Psoas muscle (tissue), 8 donors: Measurements from ENCODE around the gene CLTB. TPM values are rescaled to one million over a fixed set of nuclear protein-coding genes. Genes with fewer than 3 reads are reported as not detected.
A peak's percentile ranks its signal among the peaks of the same experiment; 100 is the strongest.

Experiments
- ATAC-seq, 4 donors: fragments of 200-7000 bp; cut with Tn5 transposase; one replicate each; pipeline ENCODE4 v1.9.1; 2020; ENCODE audit warnings: moderate library complexity in 3 of 4, mild to moderate bottlenecking in 2 of 4
- DNase-seq, 2 donors: peaks; one replicate each; pipeline ENCODE4 v3.0.0-alpha.2; 2020
- H3K27ac ChIP-seq: fragments of 200-600 bp; one replicate; pipeline ENCODE4 v1.8.0; 2022
- H3K27me3 ChIP-seq, 3 donors: fragments of 200-600 bp in 1 of 3; one replicate each; pipeline versions ENCODE4 v1.6.1 to v1.8.0; 2013 to 2022; ENCODE audit warnings: low read length in 2 of 3, mild to moderate bottlenecking in 2 of 3, moderate library complexity in 1 of 3; ENCODE audit not compliant: insufficient read depth in 3 of 3
- H3K36me3 ChIP-seq, 2 donors: fragments of 200-600 bp in 1 of 2; one replicate each; pipeline versions ENCODE4 v1.6.1 to v1.8.0; 2013 to 2022; ENCODE audit warnings: low read depth in 1 of 2, mild to moderate bottlenecking in 1 of 2, moderate library complexity in 1 of 2; ENCODE audit not compliant: insufficient read depth in 1 of 2
- H3K4me1 ChIP-seq: fragments of 200-600 bp; one replicate; pipeline ENCODE4 v1.8.0; 2022
- H3K4me3 ChIP-seq: fragments of 200-600 bp; one replicate; pipeline ENCODE4 v1.8.0; 2022; ENCODE audit warnings: mild to moderate bottlenecking
- H3K9me3 ChIP-seq: fragments of 200-600 bp; one replicate; pipeline ENCODE4 v1.8.0; 2022
- CTCF ChIP-seq: fragments of 200-600 bp; IDR thresholded peaks from one replicate; pipeline ENCODE4 v1.8.0; 2022; ENCODE audit warnings: antibody characterized with exemption
- WGBS, 3 donors: extraction: QIAGEN DNeasy Blood & Tissue Kit; methylation state at CpG; one replicate each; pipeline versions ENCODE4 v1.1.6 to v1.1.7; 2013; 5-methylcytosine and 5-hydroxymethylcytosine counted together
- intact Hi-C, 2 donors: fragments of 100-400 bp; cut with DNase I; formaldehyde crosslinking; loops; one replicate each; pipeline versions ENCODE4 v1.11.0 to v1.14.2; 2022
- polyA plus RNA-seq, 3 donors: library from polyadenylated mRNA; stranded (reverse); fragments of 200-250 nt; gene quantifications; one replicate each; pipeline ENCODE4 v1.2.3, GENCODE V29; 2013
- total RNA-seq, 4 donors: library from RNA; stranded (reverse); fragmentation: NEBNext Ultra II Directional in 2 of 4; extraction: Animal tissue kit (Norgen Biotek cat#: 25700) in 2 of 4; gene quantifications; one replicate each; pipeline versions ENCODE4 v1.2.1 to v1.2.4, GENCODE V29; 2021 to 2023
- donor health status: healthy with polysubstance abuse.
- donor health status: DM: no; HTN: no; CAD: no; lungs with moderate emphysema.
- donor health status: Bipolar disorder and iron deficiency.
- donor health status: healthy.
- donor health status: DM: yes; HTN: yes; CAD: no.
- donor health status: DM: no; HTN: no; CAD: no.
- donor health status: DM: no; HTN: no; CAD: no.
- donor health status: DM: yes; HTN: yes; CAD: no.

The CLTB gene
- total and polyA plus RNA-seq, 7 donors, result 162 to 413 (median 223) TPM

GRCh38 chr5:176356179-176356566 is 60.2 kb downstream of the CLTB start:
- no peaks in the 10 kb centered on the region for H3K9me3 ChIP-seq
- H3K36me3 ChIP-seq, result peaks cover 4 to 85% of the 10 kb centered on the region in 2 donors
- intact Hi-C loops, result no loop called here
- peaks cover 21% of the 10 kb centered on the region for H3K4me1 ChIP-seq
- 57 to 90% (median 72%) methylated on average over 3 of the region's 3 CpGs for WGBS, 3 donors
- no peak for TF ChIP-seq CTCF
- no peaks in the 10 kb centered on the region for H3K27me3 ChIP-seq
- no peak for DNase-seq
- no peak overlapping the region for H3K4me3 ChIP-seq
- ATAC-seq, result no peak
- H3K27ac ChIP-seq, result no peak overlapping the region

- H3K36me3 ChIP-seq, result peaks cover 4 to 91% of the 10 kb centered on the region in 2 donors
- no peaks in the 10 kb centered on the region for H3K9me3 ChIP-seq
- no peaks in the 10 kb centered on the region for H3K27me3 ChIP-seq
- DNase-seq (no peak), ATAC-seq (no peak)
- peaks cover 20% of the 10 kb centered on the region for H3K4me1 ChIP-seq
- intact Hi-C loops, result no loop called here
- H3K4me3 ChIP-seq, result no peak overlapping the region
- no peak for TF ChIP-seq CTCF
- 80 to 90% (median 85%) methylated on average over 16 of the region's 16 CpGs for WGBS, 3 donors
- H3K27ac ChIP-seq, result no peak overlapping the region
These were observed 60.8 kb downstream of the CLTB start for GRCh38 chr5:176355400-176356178.

- WGBS, 3 donors, result 42 to 47% (median 46%) methylated on average over 4 of the region's 4 CpGs
- no peak for DNase-seq
- intact Hi-C loops, result no loop called here
- H3K4me1 ChIP-seq, result peaks cover 10% of the 10 kb centered on the region
- peak overlapping the region; percentile 48 for H3K27ac ChIP-seq
- H3K9me3 ChIP-seq, result no peaks in the 10 kb centered on the region
- TF ChIP-seq CTCF, result no peak
- peak; percentile 82 to 89 (median 84) for ATAC-seq
- peaks cover 10 to 99% of the 10 kb centered on the region in 2 donors for H3K36me3 ChIP-seq
- H3K4me3 ChIP-seq, result no peak overlapping the region
- no peaks in the 10 kb centered on the region for H3K27me3 ChIP-seq
These were observed 62.8 kb downstream of the CLTB start for GRCh38 chr5:176353533-176353932.

- ATAC-seq (no peak), DNase-seq (no peak)
- intact Hi-C loops, result no loop called here
- 90 to 98% (median 91%) methylated on average over 5 of the region's 5 CpGs for WGBS, 3 donors
- Histone ChIP-seq H3K27me3 (no peaks in the 10 kb centered on the region), H3K4me3 (no peak overlapping the region), H3K4me1 (peaks cover 10% of the 10 kb centered on the region), H3K9me3 (no peaks in the 10 kb centered on the region), H3K27ac (no peak overlapping the region), H3K36me3 (peaks cover 14 to 99% of the 10 kb centered on the region in 2 donors)
- TF ChIP-seq CTCF, result no peak
These were observed 64.0 kb downstream of the CLTB start for GRCh38 chr5:176352116-176352878.
